ENCODE results near the gene PLEKHG5. TPM values are rescaled to one million over a fixed set of nuclear protein-coding genes. Genes with fewer than 3 reads are reported as not detected.

PLEKHG5 gene
- total RNA-seq, 1 donor from 2014 or later, result 0.22 TPM

DNA sequence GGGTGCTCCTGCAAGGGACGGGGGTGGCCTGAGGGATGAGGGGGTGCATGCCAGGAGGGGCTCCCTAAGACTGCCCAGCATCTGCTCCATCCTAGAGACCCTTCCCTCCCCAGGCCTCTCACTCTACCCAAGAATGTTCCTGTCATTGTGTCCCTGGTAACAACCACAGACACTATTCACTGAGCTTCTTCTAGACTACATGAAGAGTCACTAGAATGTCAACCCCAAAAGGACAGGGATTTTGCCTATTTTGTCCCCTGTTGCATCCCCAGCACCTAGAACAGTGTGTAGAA lies 28.4 kb downstream of the PLEKHG5 start:
- peaks cover 21% of the 10 kb centered on the region for H3K4me1 Mint-ChIP-seq
- no peak overlapping the region for H3K4me3 Mint-ChIP-seq
- H3K27me3 Mint-ChIP-seq, result peaks cover 42% of the 10 kb centered on the region
- ChIA-PET POLR2A (no interaction called here), CTCF (interaction anchor here (1.2 to 1.4 kb wide), 2 partner anchors 13 to 184 kb away, joined by 3 to 4 read pairs; no protein-coding TSS in a partner anchor)
- no peak for DNase-seq
- ATAC-seq (ENCODE audit: low read depth), result no peak
- H3K27ac Mint-ChIP-seq, result no peak overlapping the region
- TF ChIP-seq, protein P1, sequence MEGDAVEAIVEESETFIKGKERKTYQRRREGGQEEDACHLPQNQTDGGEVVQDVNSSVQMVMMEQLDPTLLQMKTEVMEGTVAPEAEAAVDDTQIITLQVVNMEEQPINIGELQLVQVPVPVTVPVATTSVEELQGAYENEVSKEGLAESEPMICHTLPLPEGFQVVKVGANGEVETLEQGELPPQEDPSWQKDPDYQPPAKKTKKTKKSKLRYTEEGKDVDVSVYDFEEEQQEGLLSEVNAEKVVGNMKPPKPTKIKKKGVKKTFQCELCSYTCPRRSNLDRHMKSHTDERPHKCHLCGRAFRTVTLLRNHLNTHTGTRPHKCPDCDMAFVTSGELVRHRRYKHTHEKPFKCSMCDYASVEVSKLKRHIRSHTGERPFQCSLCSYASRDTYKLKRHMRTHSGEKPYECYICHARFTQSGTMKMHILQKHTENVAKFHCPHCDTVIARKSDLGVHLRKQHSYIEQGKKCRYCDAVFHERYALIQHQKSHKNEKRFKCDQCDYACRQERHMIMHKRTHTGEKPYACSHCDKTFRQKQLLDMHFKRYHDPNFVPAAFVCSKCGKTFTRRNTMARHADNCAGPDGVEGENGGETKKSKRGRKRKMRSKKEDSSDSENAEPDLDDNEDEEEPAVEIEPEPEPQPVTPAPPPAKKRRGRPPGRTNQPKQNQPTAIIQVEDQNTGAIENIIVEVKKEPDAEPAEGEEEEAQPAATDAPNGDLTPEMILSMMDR (IDR thresholded peaks at IDR 0.05), result no peak
- H3K9me3 Mint-ChIP-seq, result no peaks in the 10 kb centered on the region
- intact Hi-C loops (cut with micrococcal nuclease), result no loop called here
- no peaks in the 10 kb centered on the region for H3K36me3 Mint-ChIP-seq (ENCODE audit: low read depth)

DNA sequence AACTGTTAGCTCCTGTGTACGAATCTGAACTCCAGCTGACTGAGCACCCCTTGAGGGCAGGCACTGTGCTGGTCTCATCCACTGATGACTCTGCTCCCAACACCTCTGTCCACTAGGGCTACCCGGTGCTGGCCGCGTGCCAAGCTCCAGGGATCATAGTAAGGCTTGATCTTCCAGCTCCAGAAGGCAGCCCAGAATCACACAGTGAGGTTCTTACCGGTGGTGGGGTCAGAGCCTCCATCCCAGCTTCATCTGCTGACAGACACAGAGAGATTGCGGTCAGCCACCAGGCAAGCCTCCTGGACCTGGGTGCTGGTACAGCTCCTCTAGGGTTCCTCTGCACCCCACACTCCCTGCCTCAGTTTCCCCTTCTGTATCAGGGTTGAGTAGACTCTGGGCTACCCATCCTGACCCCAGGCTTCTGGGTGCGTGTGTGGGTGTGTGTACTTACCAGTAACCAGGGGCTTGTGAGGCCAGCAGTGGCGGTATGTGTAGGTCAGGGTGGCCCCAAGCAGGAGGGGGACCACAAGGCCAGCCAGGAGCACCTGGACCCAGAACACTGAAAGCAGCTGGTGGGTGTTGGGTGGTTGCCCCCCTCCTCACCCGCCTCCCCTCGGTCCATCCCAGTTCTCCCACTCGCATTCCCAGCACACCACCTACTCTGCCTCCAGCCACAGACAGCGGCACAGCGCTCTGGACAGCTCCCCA lies 28.9 kb downstream of the PLEKHG5 start:
- POLR2A ChIA-PET, result no interaction called here
- no peaks in the 10 kb centered on the region for H3K36me3 Mint-ChIP-seq (ENCODE audit: low read depth)

DNA sequence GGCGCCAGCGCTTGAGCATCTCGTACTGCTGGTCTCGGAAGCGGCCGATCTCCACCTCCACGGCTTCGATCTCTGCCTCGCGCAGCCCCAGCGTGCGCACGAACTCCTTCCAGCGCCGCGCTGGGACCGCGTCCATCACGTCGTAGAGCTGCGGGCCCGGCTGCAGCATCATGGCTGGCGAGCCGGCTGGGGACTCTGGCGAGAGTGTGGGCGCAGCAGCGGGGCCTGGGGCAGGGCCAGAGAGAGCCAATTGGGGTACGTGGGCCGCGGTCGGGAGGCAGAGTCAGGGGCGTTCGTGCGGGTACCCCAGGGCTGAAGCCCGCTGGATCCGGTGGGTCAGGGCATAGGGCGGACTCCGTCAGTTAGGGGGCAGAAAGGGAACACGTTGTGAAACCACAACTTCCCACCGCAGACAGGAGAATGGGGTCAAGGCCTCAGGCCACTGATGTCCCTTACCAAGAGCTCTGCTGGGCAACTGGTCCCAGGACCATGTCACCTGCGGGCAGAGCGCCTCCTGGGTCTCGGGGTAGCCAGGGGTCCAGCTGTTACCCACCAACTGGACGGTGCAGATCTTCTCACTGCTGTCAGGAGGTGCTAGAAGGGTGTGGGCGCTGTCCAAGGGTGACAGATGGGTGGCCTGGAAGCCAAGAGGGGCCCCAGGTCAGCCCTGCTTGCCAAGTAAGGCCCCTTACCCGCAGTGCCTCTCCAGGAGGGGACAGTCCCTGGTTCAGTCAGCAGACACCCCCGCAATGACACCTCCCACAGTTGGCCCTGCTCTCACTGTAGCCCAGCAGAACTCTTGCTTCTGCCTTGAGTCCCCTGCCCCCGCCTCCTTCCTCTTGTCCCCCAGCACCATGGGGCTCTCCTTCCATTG lies 29.7 kb downstream of the PLEKHG5 start:
- no peak for DNase-seq
- CTCF ChIA-PET, result interaction anchor here (1.4 kb wide), 1 partner anchor 185 kb away, joined by 4 read pairs; no protein-coding TSS in a partner anchor
- Mint-ChIP-seq H3K9me3 (no peaks in the 10 kb centered on the region), H3K4me3 (no peak overlapping the region), H3K27ac (no peak overlapping the region), H3K36me3 (ENCODE audit: low read depth) (no peaks in the 10 kb centered on the region), H3K4me1 (peaks cover 21% of the 10 kb centered on the region), H3K27me3 (peaks cover 43% of the 10 kb centered on the region)
- no peak for ATAC-seq (ENCODE audit: low read depth)
- intact Hi-C loops (cut with micrococcal nuclease), result no loop called here
- POLR2A ChIA-PET, result no interaction called here
- TF ChIP-seq, protein P1 (IDR thresholded peaks at IDR 0.05), result no peak

More for the DNA sequence above, 28.9 kb downstream of the PLEKHG5 start:
- ATAC-seq (ENCODE audit: low read depth), result no peak
- CTCF ChIA-PET, result interaction anchor here (1.2 to 1.4 kb wide), 2 partner anchors 14 to 184 kb away, joined by 3 to 4 read pairs; no protein-coding TSS in a partner anchor
- Mint-ChIP-seq H3K27me3 (peaks cover 41% of the 10 kb centered on the region), H3K4me3 (no peak overlapping the region), H3K4me1 (peaks cover 21% of the 10 kb centered on the region), H3K27ac (no peak overlapping the region), H3K9me3 (no peaks in the 10 kb centered on the region)
- DNase-seq, result no peak
- intact Hi-C loops (cut with micrococcal nuclease), result no loop called here
- TF ChIP-seq, protein P1 (IDR thresholded peaks at IDR 0.05), result no peak

DNA sequence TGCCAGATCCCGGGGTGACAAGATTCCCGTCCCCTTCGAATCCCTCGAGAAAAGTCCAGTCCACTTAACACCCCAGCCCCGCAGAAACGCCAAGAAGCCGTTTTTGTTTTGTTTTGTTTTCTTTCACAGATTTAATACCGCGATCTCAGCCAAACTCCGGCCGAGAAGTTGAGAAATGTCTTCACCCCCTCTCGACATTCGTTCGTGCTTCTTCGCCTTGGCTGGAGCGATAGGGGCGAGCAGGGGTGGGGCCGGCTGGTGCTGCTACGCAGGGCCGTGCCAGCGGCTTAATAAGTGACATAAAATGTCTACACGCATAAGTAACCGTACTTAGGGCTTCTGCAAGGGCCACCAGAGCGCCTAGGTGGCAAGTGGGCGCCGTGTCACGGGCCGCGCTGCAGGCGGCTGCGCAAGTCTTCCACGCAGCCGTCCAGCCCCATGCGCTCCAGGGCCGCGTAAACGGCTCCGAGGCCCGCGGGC lies 30.4 kb downstream of the PLEKHG5 start:
- POLR2A ChIA-PET, result no interaction called here
- H3K27ac Mint-ChIP-seq, result no peak overlapping the region
- H3K36me3 Mint-ChIP-seq (ENCODE audit: low read depth), result no peaks in the 10 kb centered on the region
- DNase-seq (no peak), ATAC-seq (ENCODE audit: low read depth) (no peak)
- H3K4me3 Mint-ChIP-seq, result peak overlapping the region; percentile 67
- intact Hi-C loops (cut with micrococcal nuclease), result no loop called here
- CTCF ChIA-PET, result no interaction called here
- TF ChIP-seq, protein P1 (IDR thresholded peaks at IDR 0.05), result no peak
- H3K27me3 Mint-ChIP-seq, result peaks cover 43% of the 10 kb centered on the region
- H3K4me1 Mint-ChIP-seq, result peaks cover 21% of the 10 kb centered on the region
- no peaks in the 10 kb centered on the region for H3K9me3 Mint-ChIP-seq
